Loucy (cell line): Measurements from ENCODE around the gene PFKFB3.

Experiments used
- CTCF ChIP-seq: fragments of 200-600 bp; sonication (generic); conservative IDR thresholded peaks from 2 replicates; pipeline ENCODE4 v1.5.1; 2014; ENCODE audit warnings: mild to moderate bottlenecking, antibody characterized with exemption, low read length
- EZH2phosphoT487 ChIP-seq: fragments of 200-600 bp; IDR thresholded peaks from 2 replicates; pipeline ENCODE4 v1.6.1; 2018; ENCODE audit warnings: antibody characterized with exemption, mild to moderate bottlenecking, moderate library complexity, borderline replicate concordance

GRCh38 chr10:6283655-6284054, 80.9 kb downstream of the PFKFB3 start:
- TF ChIP-seq CTCF: no peak
- no peak for TF ChIP-seq EZH2phosphoT487
